Measurements from ENCODE around the gene NUP214.
A peak's percentile ranks its signal among the peaks of the same experiment; 100 is the strongest.

Gene NUP214

DNA sequence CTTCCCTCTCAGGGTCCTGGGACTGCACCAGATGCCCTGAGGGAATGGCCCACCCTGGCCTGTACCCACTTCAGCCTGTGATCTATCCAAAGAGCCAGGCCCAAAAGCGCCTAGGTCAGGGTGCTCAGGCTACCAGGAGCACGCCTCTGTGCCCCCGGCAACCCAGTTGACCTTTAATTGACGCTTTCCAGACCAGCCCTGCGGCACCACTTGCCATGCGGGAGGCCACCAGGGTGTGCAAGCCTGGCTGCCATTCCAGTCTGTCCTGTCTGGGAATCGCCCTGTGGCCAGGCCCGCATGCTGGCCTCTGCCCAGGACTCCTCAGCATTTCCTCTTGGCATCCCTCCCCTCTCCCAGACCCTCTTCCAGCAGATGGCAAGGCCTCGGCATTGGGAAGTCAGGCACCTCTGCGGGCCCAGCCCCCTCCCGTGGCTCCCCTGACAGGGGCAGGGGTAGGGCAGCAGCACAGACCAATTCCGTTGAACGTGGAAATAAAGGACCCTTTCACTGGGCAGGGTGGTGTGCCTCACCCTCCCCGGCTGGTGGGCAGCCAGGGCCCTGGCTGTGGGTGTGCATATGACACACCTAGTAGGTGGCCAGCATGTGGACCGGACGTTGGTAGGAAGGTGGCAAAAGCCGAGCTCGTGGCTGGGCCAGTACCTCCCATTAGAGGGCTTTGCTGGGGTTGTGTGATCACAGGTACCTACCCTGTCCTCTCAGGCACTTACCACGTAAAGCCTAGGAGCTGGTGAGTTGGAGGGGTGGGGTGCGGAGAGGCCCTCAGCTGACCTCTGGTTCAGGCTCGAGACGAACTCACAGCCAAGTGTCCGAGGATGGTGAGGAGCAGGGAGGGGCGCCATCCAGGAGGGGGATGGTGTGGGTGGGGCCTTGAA is 32.6 kb upstream of the NUP214 start:
- Histone ChIP-seq H4K12ac (ENCODE audit: low read depth, low read length) (no peak overlapping the region), H3K9me3 (ENCODE audit: insufficient read depth, low read depth, low read length) (no peaks in the 10 kb centered on the region), H3K27me3 (ENCODE audit: insufficient read depth, low read length) (no peaks in the 10 kb centered on the region), H3K27ac (ENCODE audit: low read depth, low read length) (peak overlapping the region; percentile 65), H4K8ac (ENCODE audit: low read depth, low read length) (peak overlapping the region; percentile 11), H3K18ac (ENCODE audit: low read length) (peak overlapping the region; percentile 60), H4K91ac (ENCODE audit: low read depth, low read length) (peak overlapping the region; percentile 73), H2BK120ac (ENCODE audit: insufficient read depth, low read length, poor library complexity) (peak overlapping the region; percentile 69), H2BK12ac (ENCODE audit: low read length) (peak overlapping the region; percentile 39), H3K36me3 (ENCODE audit: control insufficient read depth in 1 of 2, insufficient read depth in 2 of 2, low read length in 2 of 2) (no peaks in the 10 kb centered on the region), H2AK5ac (ENCODE audit: low read length) (peak overlapping the region; percentile 78), H3K4me1 (ENCODE audit: control insufficient read depth in 1 of 2, insufficient read depth in 2 of 2, low read length in 2 of 2) (peaks cover 33 to 44% of the 10 kb centered on the region in 2 experiments), H3K4me3 (ENCODE audit: low read depth, low read length) (no peak overlapping the region), H3K4ac (ENCODE audit: low read depth, low read length) (no peak overlapping the region), H3K9ac (ENCODE audit: low read length) (no peak overlapping the region), H3K4me2 (ENCODE audit: low read length) (peak overlapping the region; percentile 2), H3K79me2 (ENCODE audit: control insufficient read depth, insufficient read depth, low read length, poor library complexity) (peaks cover 3% of the 10 kb centered on the region), H2AFZ (ENCODE audit: insufficient read depth, low read length, poor library complexity) (no peak overlapping the region), H3K23ac (ENCODE audit: low read length) (no peak overlapping the region), H3K79me1 (ENCODE audit: low read length) (peaks cover 16% of the 10 kb centered on the region), H3K14ac (ENCODE audit: low read length) (peak overlapping the region; percentile 63), H2BK5ac (ENCODE audit: low read depth, low read length, poor library complexity) (peak overlapping the region; percentile 59)
- DNase-seq: peak; percentile 98 to 99
- no CpG with 5 or more reads among the region's 24 CpGs for WGBS (ENCODE audit: extremely low coverage, insufficient coverage, insufficient read length)

DNA sequence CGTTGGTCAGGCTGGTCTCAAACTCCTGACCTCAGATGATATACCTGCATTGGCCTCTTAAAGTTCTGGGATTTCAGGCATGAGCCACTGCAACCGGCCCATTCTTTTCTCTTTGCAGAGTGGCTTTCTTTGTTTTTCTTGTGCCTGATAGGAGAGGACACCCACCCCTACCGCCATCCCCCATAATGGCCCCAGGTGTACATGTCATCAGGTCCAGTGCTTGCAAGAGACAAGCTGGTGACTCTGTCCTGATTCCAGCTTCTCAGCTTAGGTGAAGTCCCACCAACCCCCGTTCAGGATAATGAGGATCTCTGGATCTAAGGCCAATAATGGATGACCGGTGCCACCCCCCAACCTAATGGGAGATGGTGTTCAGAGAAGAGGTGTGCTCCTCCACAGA is 31.4 kb upstream of the NUP214 start:
- Histone ChIP-seq H3K4me3 (ENCODE audit: low read depth, low read length) (no peak overlapping the region), H4K12ac (ENCODE audit: low read depth, low read length) (no peak overlapping the region), H3K36me3 (ENCODE audit: control insufficient read depth in 1 of 2, insufficient read depth in 2 of 2, low read length in 2 of 2) (no peaks in the 10 kb centered on the region), H3K4ac (ENCODE audit: low read depth, low read length) (no peak overlapping the region), H4K8ac (ENCODE audit: low read depth, low read length) (no peak overlapping the region), H4K91ac (ENCODE audit: low read depth, low read length) (peak overlapping the region; percentile 0), H3K18ac (ENCODE audit: low read length) (no peak overlapping the region), H3K23ac (ENCODE audit: low read length) (no peak overlapping the region), H2AK5ac (ENCODE audit: low read length) (no peak overlapping the region), H2BK120ac (ENCODE audit: insufficient read depth, low read length, poor library complexity) (no peak overlapping the region), H3K14ac (ENCODE audit: low read length) (no peak overlapping the region), H3K27ac (ENCODE audit: low read depth, low read length) (no peak overlapping the region), H3K4me2 (ENCODE audit: low read length) (no peak overlapping the region), H3K27me3 (ENCODE audit: insufficient read depth, low read length) (no peaks in the 10 kb centered on the region), H3K79me1 (ENCODE audit: low read length) (peaks cover 23% of the 10 kb centered on the region), H2BK12ac (ENCODE audit: low read length) (no peak overlapping the region), H3K4me1 (ENCODE audit: control insufficient read depth in 1 of 2, insufficient read depth in 2 of 2, low read length in 2 of 2) (peaks cover 43 to 56% of the 10 kb centered on the region in 2 experiments), H3K9me3 (ENCODE audit: insufficient read depth, low read depth, low read length) (no peaks in the 10 kb centered on the region), H3K9ac (ENCODE audit: low read length) (no peak overlapping the region), H2BK5ac (ENCODE audit: low read depth, low read length, poor library complexity) (no peak overlapping the region), H3K79me2 (ENCODE audit: control insufficient read depth, insufficient read depth, low read length, poor library complexity) (peaks cover 3% of the 10 kb centered on the region), H2AFZ (ENCODE audit: insufficient read depth, low read length, poor library complexity) (no peak overlapping the region)
- no CpG with 5 or more reads among the region's 5 CpGs for WGBS (ENCODE audit: extremely low coverage, insufficient coverage, insufficient read length)
- DNase-seq: peak; percentile 85 to 89

DNA sequence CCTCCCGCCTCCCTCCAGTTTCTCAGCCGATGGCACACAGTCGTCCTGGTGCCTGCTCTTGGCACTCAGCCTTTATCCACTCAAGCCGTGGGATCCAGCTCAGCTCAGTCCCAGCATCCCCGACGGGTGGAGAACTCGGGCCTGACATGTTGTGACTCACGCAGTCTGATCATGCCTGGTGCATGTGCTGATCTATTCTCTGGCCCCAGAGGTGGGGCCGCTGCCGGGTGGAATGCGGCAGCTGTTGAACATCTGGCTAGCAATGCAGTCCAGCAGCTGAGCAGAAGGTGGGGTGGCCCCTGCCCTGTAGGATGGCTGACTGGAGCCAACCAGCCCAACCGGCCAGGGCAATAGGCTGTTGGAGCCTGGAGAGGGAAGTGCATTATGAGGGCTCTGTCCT is 30.8 kb upstream of the NUP214 start:
- Histone ChIP-seq H4K8ac (ENCODE audit: low read depth, low read length) (no peak overlapping the region), H3K18ac (ENCODE audit: low read length) (no peak overlapping the region), H3K9ac (ENCODE audit: low read length) (no peak overlapping the region), H4K12ac (ENCODE audit: low read depth, low read length) (no peak overlapping the region), H2BK5ac (ENCODE audit: low read depth, low read length, poor library complexity) (no peak overlapping the region), H3K4me1 (ENCODE audit: control insufficient read depth in 1 of 2, insufficient read depth in 2 of 2, low read length in 2 of 2) (peaks cover 47 to 60% of the 10 kb centered on the region in 2 experiments), H3K4me3 (ENCODE audit: low read depth, low read length) (no peak overlapping the region), H2BK12ac (ENCODE audit: low read length) (no peak overlapping the region), H2AK5ac (ENCODE audit: low read length) (no peak overlapping the region), H2AFZ (ENCODE audit: insufficient read depth, low read length, poor library complexity) (no peak overlapping the region), H3K27ac (ENCODE audit: low read depth, low read length) (no peak overlapping the region), H3K9me3 (ENCODE audit: insufficient read depth, low read depth, low read length) (no peaks in the 10 kb centered on the region), H3K14ac (ENCODE audit: low read length) (no peak overlapping the region), H3K4ac (ENCODE audit: low read depth, low read length) (no peak overlapping the region), H3K4me2 (ENCODE audit: low read length) (no peak overlapping the region), H3K36me3 (ENCODE audit: control insufficient read depth in 1 of 2, insufficient read depth in 2 of 2, low read length in 2 of 2) (no peaks in the 10 kb centered on the region), H3K23ac (ENCODE audit: low read length) (no peak overlapping the region), H4K91ac (ENCODE audit: low read depth, low read length) (peak overlapping the region; percentile 0), H3K27me3 (ENCODE audit: insufficient read depth, low read length) (no peaks in the 10 kb centered on the region), H2BK120ac (ENCODE audit: insufficient read depth, low read length, poor library complexity) (no peak overlapping the region), H3K79me2 (ENCODE audit: control insufficient read depth, insufficient read depth, low read length, poor library complexity) (peaks cover 3% of the 10 kb centered on the region), H3K79me1 (ENCODE audit: low read length) (peaks cover 23% of the 10 kb centered on the region)
- DNase-seq: peak; percentile 98 to 99
- no CpG with 5 or more reads among the region's 12 CpGs for WGBS (ENCODE audit: extremely low coverage, insufficient coverage, insufficient read length)

GRCh38 chr9:131095666-131096268 is 29.6 kb upstream of the NUP214 start:
- no peak overlapping the region for H2BK5ac ChIP-seq (ENCODE audit: low read depth, low read length, poor library complexity)
- H3K79me1 ChIP-seq (ENCODE audit: low read length): peaks cover 23% of the 10 kb centered on the region
- no peak overlapping the region for H3K23ac ChIP-seq (ENCODE audit: low read length)
- no peak overlapping the region for H4K12ac ChIP-seq (ENCODE audit: low read depth, low read length)
- H3K9ac ChIP-seq (ENCODE audit: low read length): no peak overlapping the region
- no peak overlapping the region for H4K8ac ChIP-seq (ENCODE audit: low read depth, low read length)
- H2AFZ ChIP-seq (ENCODE audit: insufficient read depth, low read length, poor library complexity): no peak overlapping the region
- H2BK12ac ChIP-seq (ENCODE audit: low read length): no peak overlapping the region
- H4K91ac ChIP-seq (ENCODE audit: low read depth, low read length): no peak overlapping the region
- H3K27me3 ChIP-seq (ENCODE audit: insufficient read depth, low read length): no peaks in the 10 kb centered on the region
- WGBS (ENCODE audit: extremely low coverage, insufficient coverage, insufficient read length): no CpG with 5 or more reads among the region's 16 CpGs
- no peak overlapping the region for H3K27ac ChIP-seq (ENCODE audit: low read depth, low read length)
- H3K4me3 ChIP-seq (ENCODE audit: low read depth, low read length): peak overlapping the region; percentile 2
- no peak overlapping the region for H2AK5ac ChIP-seq (ENCODE audit: low read length)
- H3K14ac ChIP-seq (ENCODE audit: low read length): no peak overlapping the region
- peaks cover 3% of the 10 kb centered on the region for H3K79me2 ChIP-seq (ENCODE audit: control insufficient read depth, insufficient read depth, low read length, poor library complexity)
- peak overlapping the region; percentile 28 for H3K4me2 ChIP-seq (ENCODE audit: low read length)
- no peaks in the 10 kb centered on the region for H3K9me3 ChIP-seq (ENCODE audit: insufficient read depth, low read depth, low read length)
- H3K4ac ChIP-seq (ENCODE audit: low read depth, low read length): no peak overlapping the region
- peak in 1 of 2 donors; percentile 36 for DNase-seq
- peaks cover 54 to 65% of the 10 kb centered on the region in 2 experiments for H3K4me1 ChIP-seq (ENCODE audit: control insufficient read depth in 1 of 2, insufficient read depth in 2 of 2, low read length in 2 of 2)
- H3K18ac ChIP-seq (ENCODE audit: low read length): no peak overlapping the region
- no peaks in the 10 kb centered on the region for H3K36me3 ChIP-seq (ENCODE audit: control insufficient read depth in 1 of 2, insufficient read depth in 2 of 2, low read length in 2 of 2)
- no peak overlapping the region for H2BK120ac ChIP-seq (ENCODE audit: insufficient read depth, low read length, poor library complexity)
